GM12878 (cell line): ENCODE data around the gene PLEKHG1. TPM values are rescaled to one million over a fixed set of nuclear protein-coding genes. Genes with fewer than 3 reads are reported as not detected.

Experiments used
- ATAC-seq: fragments of 200-7000 bp; cut with Tn5 transposase; 3 replicates; pipeline ENCODE4 v1.9.1; 2020; ENCODE audit warnings: mild to moderate bottlenecking, moderate library complexity
- BruUV-seq: library from RNA; stranded (reverse); fragments of 400-500 nt; replicated peaks from 2 replicates; lab custom pipeline; 2021; lab: Mats Ljungman, UMichigan
- CTCF ChIA-PET: fragments of 300-600 bp; sonication (Branson Sonifier 250); formaldehyde crosslinking; extraction: SDS; loops from one replicate; lab custom pipeline; 2021; ENCODE audit warnings: inconsistent platforms; lab: Yijun Ruan, JAX
- POLR2A ChIA-PET: fragments of 350-600 bp; formaldehyde crosslinking; extraction: SDS; loops from one replicate; lab custom pipeline; 2021; ENCODE audit warnings: inconsistent platforms; lab: Charles Lee
- RAD21 ChIA-PET: fragments of 300-600 bp; sonication (Branson Sonifier 250); formaldehyde crosslinking; loops from one replicate; lab custom pipeline; 2023; ENCODE audit warnings: antibody characterized with exemption; ENCODE audit not compliant: unreplicated experiment; lab: Charles Lee
- SMC1A ChIA-PET: fragments of 300-600 bp; sonication (Branson Sonifier 250); formaldehyde crosslinking; loops from one replicate; lab custom pipeline; 2023; ENCODE audit not compliant: unreplicated experiment, uncharacterized antibody; lab: Charles Lee
- DNase-seq: peaks from one replicate; pipeline ENCODE4 v3.0.0-alpha.2; 2011; ENCODE audit warnings: low read depth, low spot score
- FAIRE-seq: peaks from 3 replicates; lab custom pipeline; 2011; peaks lifted over from hg19 to GRCh38; lab: Jason Lieb, UNC
- H2AFZ ChIP-seq: 2 replicates; pipeline ENCODE4 v1.6.0; 2011; ENCODE audit warnings: low read depth, low read length, control low read depth; ENCODE audit not compliant: control insufficient read depth
- H3K27ac ChIP-seq: 2 replicates; pipeline ENCODE4 v1.5.1; 2011; ENCODE audit warnings: control low read depth; ENCODE audit not compliant: control insufficient read depth, insufficient read depth
- H3K27me3 ChIP-seq, 2 experiments: replicated peaks in 1 of 2; 2 replicates each; pipeline versions ENCODE4 v1.6.0 to v1.6.1; 2011; ENCODE audit warnings: low read length in 1 of 2; ENCODE audit not compliant: control insufficient read depth in 2 of 2, insufficient read depth in 2 of 2
- H3K36me3 ChIP-seq, 2 experiments: 2 replicates each; pipeline ENCODE4 v1.5.1; 2011; ENCODE audit warnings: low read length in 1 of 2; ENCODE audit not compliant: control insufficient read depth in 2 of 2, insufficient read depth in 2 of 2
- H3K4me1 ChIP-seq: 2 replicates; pipeline ENCODE4 v1.6.1; 2011; ENCODE audit warnings: mild to moderate bottlenecking, low read length, moderate library complexity, mixed read lengths; ENCODE audit not compliant: control insufficient read depth, insufficient read depth
- H3K4me2 ChIP-seq: 2 replicates; pipeline ENCODE4 v1.6.0; 2011; ENCODE audit warnings: control low read depth; ENCODE audit not compliant: control insufficient read depth, insufficient read depth
- H3K4me3 ChIP-seq: fragments of 200-600 bp; sonication (generic); 2 replicates; pipeline ENCODE4 v1.5.1; 2016
- H3K79me2 ChIP-seq: 2 replicates; pipeline ENCODE4 v1.6.0; 2011; ENCODE audit warnings: low read length; ENCODE audit not compliant: control insufficient read depth, insufficient read depth
- H3K9ac ChIP-seq: 2 replicates; pipeline ENCODE4 v1.8.0; 2011; ENCODE audit warnings: low read length, control low read depth, mixed read lengths; ENCODE audit not compliant: control insufficient read depth, insufficient read depth
- H3K9me3 ChIP-seq: replicated peaks from 3 replicates; pipeline ENCODE4 v1.5.1; 2011; ENCODE audit warnings: mild to moderate bottlenecking, low read length; ENCODE audit not compliant: control insufficient read depth, insufficient read depth
- H4K20me1 ChIP-seq: 2 replicates; pipeline ENCODE4 v1.6.0; 2011; ENCODE audit not compliant: control insufficient read depth, insufficient read depth
- BCL3 ChIP-seq: IDR thresholded peaks from 2 replicates; pipeline ENCODE4 v1.6.1; 2011; ENCODE audit warnings: borderline replicate concordance, low read depth, mild to moderate bottlenecking, moderate library complexity, low read length; ENCODE audit not compliant: insufficient read depth, poor library complexity, severe bottlenecking
- CREB1 ChIP-seq: IDR thresholded peaks from 2 replicates; pipeline ENCODE4 v1.6.1; 2012; ENCODE audit warnings: low read depth, mild to moderate bottlenecking, inconsistent platforms
- FOS ChIP-seq: IDR thresholded peaks from 3 replicates; pipeline ENCODE4 v1.6.1; 2011; ENCODE audit warnings: borderline replicate concordance; ENCODE audit not compliant: insufficient read length; ENCODE audit errors: extremely low read depth
- FOXM1 ChIP-seq: IDR thresholded peaks from 2 replicates; pipeline ENCODE4 v1.6.1; 2012; ENCODE audit warnings: low read depth, mild to moderate bottlenecking, inconsistent platforms, low read length, moderate library complexity
- IRF5 ChIP-seq: fragments of 450-650 bp; IDR thresholded peaks from 2 replicates; pipeline ENCODE4 v1.6.1; 2017; ENCODE audit warnings: borderline replicate concordance
- JUND ChIP-seq: IDR thresholded peaks from 2 replicates; pipeline ENCODE4 v1.6.1; 2012; ENCODE audit warnings: low read depth, mild to moderate bottlenecking, low read length, improper control_type of control experiment, moderate library complexity
- MAX ChIP-seq: IDR thresholded peaks from 2 replicates; pipeline ENCODE4 v1.6.1; 2012; ENCODE audit warnings: low read depth, low read length, improper control_type of control experiment
- NKRF ChIP-seq: fragments of 450-650 bp; conservative IDR thresholded peaks from 2 replicates; pipeline ENCODE4 v1.6.1; 2017; ENCODE audit warnings: mild to moderate bottlenecking, moderate library complexity
- POLR2A ChIP-seq: IDR thresholded peaks from 2 replicates; pipeline ENCODE4 v1.6.1; 2011; ENCODE audit warnings: low read depth, mild to moderate bottlenecking, low read length
- RAD21 ChIP-seq: IDR thresholded peaks from 2 replicates; pipeline ENCODE4 v1.6.1; 2011; ENCODE audit warnings: mild to moderate bottlenecking, low read depth, low read length, moderate library complexity; ENCODE audit not compliant: insufficient read depth
- SUPT20H ChIP-seq: IDR thresholded peaks from 2 replicates; pipeline ENCODE4 v1.6.1; 2011; ENCODE audit warnings: low read depth, mild to moderate bottlenecking, low read length, moderate library complexity, borderline replicate concordance; ENCODE audit not compliant: control insufficient read depth
- USF2 ChIP-seq: IDR thresholded peaks from 2 replicates; pipeline ENCODE4 v1.6.1; 2011; ENCODE audit warnings: low read depth, low read length, improper control_type of control experiment, borderline replicate concordance
- ZBTB40 ChIP-seq: fragments of 450-650 bp; IDR thresholded peaks from 2 replicates; pipeline ENCODE4 v1.6.1; 2016; ENCODE audit warnings: mild to moderate bottlenecking, moderate library complexity, borderline replicate concordance
- ZZZ3 ChIP-seq: IDR thresholded peaks from 2 replicates; pipeline ENCODE4 v1.6.1; 2011; ENCODE audit warnings: low read depth; ENCODE audit not compliant: control insufficient read depth, insufficient read length
- WGBS: methylation state at CpG from one replicate; pipeline ENCODE4 v1.1.6; 2016; ENCODE audit warnings: low lambda C conversion rate; ENCODE audit not compliant: insufficient replicate concordance, insufficient coverage; ENCODE audit errors: missing lambda C conversion rate; 5-methylcytosine and 5-hydroxymethylcytosine counted together
- in situ Hi-C: fragments of 300-500 bp; cut with MboI; formaldehyde crosslinking; loops from 9 replicates; pipeline ENCODE4 v1.14.3; 2018; ENCODE audit warnings: mixed read lengths
- intact Hi-C: fragments of 100-400 bp; cut with micrococcal nuclease; formaldehyde crosslinking; loops from one replicate; pipeline ENCODE4 v1.14.2; 2022; ENCODE audit not compliant: unreplicated experiment
- polyA plus RNA-seq, 11 experiments: library from polyadenylated mRNA; depleted of rRNA in 4 of 11; unstranded in 6 of 11; stranded (reverse) in 5 of 11; fragments of >200 nt; fragmentation: Nextera tagmentation in 4 of 11; fragmentation: Illumina TruSeq in 1 of 11; extraction: Ambion mirVana in 4 of 11; extraction: Trizol in 1 of 11; gene quantifications; 1 replicate in 1 of 11; 2 replicates in 10 of 11; pipeline versions ENCODE4 v1.2.1 to v1.2.3, GENCODE V29; 2011 to 2016; ENCODE audit warnings: inconsistent platforms in 2 of 11, missing spikeins in 2 of 11, low read depth in 1 of 11
- total RNA-seq, 4 experiments: library from RNA; depleted of rRNA in 3 of 4; stranded (reverse); fragments of >200 nt in 3 of 4; fragmentation: Illumina TruSeq in 1 of 4; extraction: Trizol in 1 of 4; gene quantifications; 2 replicates each; pipeline versions ENCODE4 v1.2.1 to v1.2.3, GENCODE V29; 2013 to 2021

The PLEKHG1 gene
- total and polyA plus RNA-seq, 10 of the 15 experiments (the other 5 are each of a cell fraction or from before 2014, with no cell fraction given), result 0.77 to 17.2 (median 4.9) TPM

GRCh38 chr6:150569161-150569560 lies 30.5 kb upstream of the PLEKHG1 start:
- ChIA-PET POLR2A (no interaction called here), RAD21 (no interaction called here), SMC1A (interaction anchor here (0.6 to 1.5 kb wide), 3 partner anchors 12 to 275 kb away, joined by 3 to 7 read pairs (median 3); no protein-coding TSS in a partner anchor), CTCF (no interaction called here)
- WGBS, result 70% methylated on average over 2 of the region's 2 CpGs
- no peak overlapping the region for H3K4me3 ChIP-seq
- peaks cover 0 to 1% of the 10 kb centered on the region in 2 experiments; a peak in 2 of 4 replicates for H3K27me3 ChIP-seq
- no peak for DNase-seq
- no peak overlapping the region for H3K9ac ChIP-seq
- no peak overlapping the region for H3K4me2 ChIP-seq
- no peaks in the 10 kb centered on the region for H3K9me3 ChIP-seq
- no TSS peak for BruUV-seq
- H3K79me2 ChIP-seq, result no peaks in the 10 kb centered on the region
- ATAC-seq, result no peak
- H3K36me3 ChIP-seq, result no peaks in the 10 kb centered on the region
- no peak for FAIRE-seq
- in situ Hi-C loops, result no loop called here
- H3K4me1 ChIP-seq, result no peaks in the 10 kb centered on the region; the same call in 1 of the 2 replicates
- no peaks in the 10 kb centered on the region for H4K20me1 ChIP-seq
- no peak overlapping the region for H2AFZ ChIP-seq
- H3K27ac ChIP-seq, result no peak overlapping the region
- intact Hi-C loops, result no loop called here
- TF ChIP-seq JUND, result no peak
- TF ChIP-seq ZBTB40, result no peak
- TF ChIP-seq FOS, result no peak
- no peak for TF ChIP-seq IRF5
- no peak for TF ChIP-seq ZZZ3
- TF ChIP-seq CREB1, result no peak
- no peak for TF ChIP-seq USF2
- no peak for TF ChIP-seq MAX
- no peak for TF ChIP-seq POLR2A
- TF ChIP-seq FOXM1, result no peak
- no peak for TF ChIP-seq NKRF
- no peak for TF ChIP-seq RAD21
- TF ChIP-seq BCL3, result no peak
- no peak for TF ChIP-seq SUPT20H
